Choroid plexus epithelial cell (primary cell): ENCODE results near the gene NMT1.

Experiments
- DNase-seq: peaks from one replicate; pipeline ENCODE4 v3.0.0-alpha.2; 2010; ENCODE audit warnings: low read depth
- H3K4me3 ChIP-seq: 2 replicates; pipeline ENCODE4 v1.5.1; 2011; ENCODE audit warnings: low read depth, mild to moderate bottlenecking, control low read depth, low read length, moderate library complexity
- TF ChIP-seq, protein P1 (sequence below): conservative IDR thresholded peaks from 2 replicates; pipeline ENCODE4 v1.5.1; 2011; ENCODE audit warnings: low read depth, mild to moderate bottlenecking, control low read depth, inconsistent platforms, low read length, moderate library complexity

Gene NMT1

GRCh38 chr17:45127207-45127547 is 66.1 kb downstream of the NMT1 start:
- TF ChIP-seq, protein P1, sequence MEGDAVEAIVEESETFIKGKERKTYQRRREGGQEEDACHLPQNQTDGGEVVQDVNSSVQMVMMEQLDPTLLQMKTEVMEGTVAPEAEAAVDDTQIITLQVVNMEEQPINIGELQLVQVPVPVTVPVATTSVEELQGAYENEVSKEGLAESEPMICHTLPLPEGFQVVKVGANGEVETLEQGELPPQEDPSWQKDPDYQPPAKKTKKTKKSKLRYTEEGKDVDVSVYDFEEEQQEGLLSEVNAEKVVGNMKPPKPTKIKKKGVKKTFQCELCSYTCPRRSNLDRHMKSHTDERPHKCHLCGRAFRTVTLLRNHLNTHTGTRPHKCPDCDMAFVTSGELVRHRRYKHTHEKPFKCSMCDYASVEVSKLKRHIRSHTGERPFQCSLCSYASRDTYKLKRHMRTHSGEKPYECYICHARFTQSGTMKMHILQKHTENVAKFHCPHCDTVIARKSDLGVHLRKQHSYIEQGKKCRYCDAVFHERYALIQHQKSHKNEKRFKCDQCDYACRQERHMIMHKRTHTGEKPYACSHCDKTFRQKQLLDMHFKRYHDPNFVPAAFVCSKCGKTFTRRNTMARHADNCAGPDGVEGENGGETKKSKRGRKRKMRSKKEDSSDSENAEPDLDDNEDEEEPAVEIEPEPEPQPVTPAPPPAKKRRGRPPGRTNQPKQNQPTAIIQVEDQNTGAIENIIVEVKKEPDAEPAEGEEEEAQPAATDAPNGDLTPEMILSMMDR, result no peak
- DNase-seq, result no peak
- H3K4me3 ChIP-seq, result no peak overlapping the region

GRCh38 chr17:45127548-45128300 is 66.6 kb downstream of the NMT1 start:
- TF ChIP-seq, protein P1, result no peak
- DNase-seq, result peak; percentile 63
- H3K4me3 ChIP-seq, result no peak overlapping the region

- no peak for DNase-seq
- no peak overlapping the region for H3K4me3 ChIP-seq
- TF ChIP-seq, protein P1, result no peak
Observed at GRCh38 chr17:45128331-45128730, 67.2 kb downstream of the NMT1 start.

- no peak overlapping the region for H3K4me3 ChIP-seq
- DNase-seq, result no peak
- TF ChIP-seq, protein P1, result no peak
Observed at GRCh38 chr17:45128989-45129388, 67.9 kb downstream of the NMT1 start.

GRCh38 chr17:45129426-45129939 is 68.4 kb downstream of the NMT1 start:
- no peak for DNase-seq
- TF ChIP-seq, protein P1, result no peak
- H3K4me3 ChIP-seq, result no peak overlapping the region

GRCh38 chr17:45129940-45130680 is 69.0 kb downstream of the NMT1 start:
- no peak overlapping the region for H3K4me3 ChIP-seq
- TF ChIP-seq, protein P1, result no peak
- DNase-seq, result no peak
